ENCODE data around the gene MALRD1.

The MALRD1 gene

DNA sequence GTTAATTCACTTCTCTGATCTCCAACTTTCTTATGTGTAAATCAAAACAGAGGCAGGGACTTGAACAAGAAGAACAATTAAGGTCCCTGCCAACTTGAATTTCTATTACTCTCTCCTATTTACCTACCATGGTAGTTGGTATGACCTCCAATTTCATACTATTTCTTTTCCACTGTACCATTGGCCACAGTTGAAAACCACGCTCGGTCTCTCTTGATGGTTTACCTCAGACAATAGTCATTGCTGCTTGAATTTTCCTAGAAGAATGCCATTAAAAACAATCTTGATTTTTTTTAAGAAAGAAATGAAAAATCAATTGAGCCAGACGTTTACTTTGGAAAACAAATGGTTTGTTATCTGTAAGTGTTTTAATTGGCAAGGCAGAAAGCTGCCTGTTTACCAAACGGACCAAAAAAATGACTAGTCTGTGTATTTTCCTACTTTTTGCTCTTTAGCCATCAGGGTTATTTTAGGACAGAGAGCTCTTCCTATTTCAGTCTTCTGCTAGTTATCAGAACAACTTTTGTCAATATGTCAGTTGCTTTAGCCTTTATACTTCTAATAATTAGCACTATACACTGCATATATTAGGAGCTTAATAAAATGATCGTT lies 610.1 kb downstream of the MALRD1 start:
- no peak for DNase-seq

DNA sequence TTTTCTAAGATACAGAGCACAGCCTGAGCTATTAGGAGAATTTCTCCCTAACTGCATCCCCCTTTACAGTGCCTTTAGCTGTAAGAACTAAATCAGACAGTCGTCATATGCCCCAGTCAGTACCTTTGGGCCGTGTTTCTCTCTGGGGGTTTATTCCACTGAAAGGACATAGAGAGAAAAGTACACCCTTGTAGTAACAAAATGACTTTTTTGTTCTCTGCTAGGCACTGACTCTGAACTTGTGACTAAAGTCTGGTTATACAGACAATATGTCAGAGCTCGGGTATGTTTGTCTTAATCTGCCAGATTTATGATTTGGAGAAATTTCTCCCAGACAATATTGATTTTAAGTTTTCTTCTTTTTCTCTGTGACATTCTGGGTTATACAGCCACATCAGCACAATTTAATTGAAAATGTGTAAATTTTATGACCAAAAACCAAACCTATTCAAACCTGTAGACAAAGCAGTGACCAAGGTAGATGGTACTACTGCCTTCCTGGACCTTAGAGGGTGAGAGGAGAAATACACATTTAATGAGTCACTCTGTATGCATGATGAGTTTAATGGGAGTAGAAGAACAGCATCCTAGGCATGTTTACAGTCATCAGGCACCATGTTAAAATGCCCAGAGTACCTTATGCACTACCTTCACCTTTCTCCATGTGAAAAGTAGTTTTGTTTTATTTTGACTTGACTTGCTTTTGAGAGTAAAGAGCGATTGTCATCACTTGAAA lies 611.5 kb downstream of the MALRD1 start:
- no peak for DNase-seq

DNA sequence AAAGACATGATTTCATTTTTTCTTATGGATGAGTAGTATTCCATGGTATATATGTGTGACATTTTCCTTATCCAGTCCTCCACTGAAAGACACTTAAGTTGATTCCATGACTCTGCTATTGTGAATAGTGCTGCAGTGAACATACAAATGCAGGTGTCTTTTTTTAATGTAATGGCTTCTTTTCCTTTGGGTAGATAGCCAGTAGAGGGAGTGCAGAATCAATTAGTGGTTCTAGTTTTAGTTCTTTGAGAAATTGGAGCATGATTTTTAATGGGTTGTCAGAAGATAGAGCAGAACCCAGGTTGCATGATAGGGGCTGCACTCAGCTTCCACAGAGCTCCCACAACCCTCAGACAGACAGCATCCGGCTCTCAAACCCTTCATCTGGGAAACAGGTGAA lies 614.7 kb downstream of the MALRD1 start:
- DNase-seq: no peak

DNA sequence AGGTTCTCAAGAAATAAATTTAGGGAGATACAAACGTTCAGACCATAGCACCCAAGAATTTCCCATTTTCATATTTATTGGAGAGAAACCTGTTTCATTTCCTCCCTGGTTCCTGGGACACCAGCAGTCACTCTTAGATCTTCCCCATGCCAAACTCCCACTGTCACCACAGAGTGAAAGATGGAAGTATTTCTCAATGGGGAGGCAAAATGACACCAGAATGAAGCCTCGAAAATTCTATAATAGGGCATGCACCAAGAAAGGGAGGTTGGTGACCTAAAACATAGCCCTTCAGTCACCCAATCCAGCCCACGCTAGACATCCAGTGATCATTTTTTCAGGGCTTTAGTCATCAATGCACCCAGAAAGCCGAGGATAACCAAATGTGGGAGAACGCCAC lies 619.5 kb downstream of the MALRD1 start:
- DNase-seq: no peak

DNA sequence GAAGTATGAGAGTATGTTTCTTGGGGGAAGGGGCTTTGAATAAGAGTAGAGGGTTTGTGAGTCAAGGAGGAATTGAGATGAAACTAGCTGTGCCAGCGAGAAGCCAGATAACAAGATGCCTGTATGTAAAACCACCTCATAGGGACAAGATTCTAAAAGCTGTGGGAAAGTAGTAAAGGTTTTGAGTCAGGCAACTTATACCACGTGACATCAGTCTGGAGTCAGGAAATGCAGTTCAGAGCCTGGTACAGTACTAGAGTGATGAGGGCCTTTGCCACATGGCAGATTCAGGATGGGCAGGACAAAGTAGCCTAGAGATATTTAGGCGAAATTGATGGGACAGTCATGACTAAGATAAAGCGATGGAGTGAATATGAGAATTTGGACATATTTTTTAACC lies 627.5 kb downstream of the MALRD1 start:
- no peak for DNase-seq

DNA sequence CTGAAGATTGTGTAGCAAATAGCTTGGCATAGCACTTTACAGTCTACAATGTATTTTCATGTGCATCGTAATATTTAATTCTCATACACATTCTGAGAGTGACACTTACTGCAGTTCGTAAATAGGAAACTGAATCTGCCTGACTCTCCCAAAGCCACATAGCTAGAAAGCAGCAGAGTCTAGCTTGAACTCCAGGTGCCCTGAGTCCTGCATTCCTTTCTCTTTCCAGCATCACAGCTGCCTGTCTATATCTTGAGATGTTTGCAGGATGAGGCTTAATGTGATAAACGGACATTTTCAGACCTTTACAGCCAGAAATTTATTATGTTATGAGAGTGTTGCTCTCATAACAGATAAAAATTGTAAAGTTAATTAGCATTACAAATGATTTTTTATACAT lies 634.8 kb downstream of the MALRD1 start:
- no peak for DNase-seq

DNA sequence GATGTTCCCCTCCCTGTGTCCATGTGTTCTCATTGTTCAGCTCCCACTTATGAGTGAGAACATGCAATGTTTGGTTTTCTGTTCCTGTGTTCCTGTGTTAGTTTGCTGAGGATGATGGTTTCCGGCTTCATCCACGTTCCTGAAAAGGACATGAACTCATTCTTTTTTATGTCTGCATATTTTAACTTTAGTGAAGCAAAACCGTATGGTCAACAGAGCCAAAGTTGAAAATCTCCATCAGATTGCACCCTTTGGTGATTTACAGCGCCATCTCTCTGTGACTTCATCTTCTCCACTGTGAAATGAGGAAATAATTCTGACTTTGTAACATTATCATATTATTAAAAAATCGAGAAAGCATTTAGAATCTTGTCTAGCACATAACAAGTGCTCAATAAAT lies 635.4 kb downstream of the MALRD1 start:
- no peak for DNase-seq

DNA sequence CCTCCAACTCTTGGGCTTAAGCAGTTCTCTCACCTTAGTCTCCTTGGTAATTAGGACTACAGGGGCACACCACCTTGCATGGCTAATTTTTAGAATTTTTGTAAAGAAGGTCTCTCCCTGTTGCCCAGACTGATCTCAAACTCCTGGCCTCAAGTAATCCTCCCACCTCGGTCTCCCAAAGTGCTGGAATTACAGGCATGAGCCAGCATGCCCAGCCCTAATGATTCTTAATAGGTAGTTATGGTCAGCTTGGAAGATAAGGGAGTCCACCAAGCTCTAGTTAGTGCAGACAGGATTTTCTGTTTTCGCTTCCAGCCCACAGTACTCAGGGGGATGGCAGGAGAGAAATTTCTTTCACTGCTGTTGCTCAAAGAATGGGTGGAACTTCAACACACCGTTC lies 639.7 kb downstream of the MALRD1 start:
- no peak for DNase-seq

DNA sequence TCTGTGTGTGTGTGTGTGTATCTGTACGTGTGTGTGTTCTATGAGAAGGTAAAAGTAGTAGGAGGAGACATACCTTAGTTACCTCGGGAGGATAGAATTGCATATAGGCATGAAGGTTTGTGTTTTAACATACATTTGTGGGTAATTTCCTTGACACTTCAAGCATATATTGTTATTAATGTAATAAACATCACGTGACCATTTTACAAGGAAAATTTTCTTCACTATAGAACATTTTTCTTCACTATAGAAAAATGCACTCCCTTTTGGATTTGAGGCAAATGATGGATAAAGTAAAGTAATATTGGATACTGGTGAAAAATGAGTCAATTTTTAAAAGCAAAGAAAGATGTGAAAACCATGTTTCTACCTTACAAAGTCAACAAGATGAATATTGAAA lies 640.6 kb downstream of the MALRD1 start:
- DNase-seq: no peak

DNA sequence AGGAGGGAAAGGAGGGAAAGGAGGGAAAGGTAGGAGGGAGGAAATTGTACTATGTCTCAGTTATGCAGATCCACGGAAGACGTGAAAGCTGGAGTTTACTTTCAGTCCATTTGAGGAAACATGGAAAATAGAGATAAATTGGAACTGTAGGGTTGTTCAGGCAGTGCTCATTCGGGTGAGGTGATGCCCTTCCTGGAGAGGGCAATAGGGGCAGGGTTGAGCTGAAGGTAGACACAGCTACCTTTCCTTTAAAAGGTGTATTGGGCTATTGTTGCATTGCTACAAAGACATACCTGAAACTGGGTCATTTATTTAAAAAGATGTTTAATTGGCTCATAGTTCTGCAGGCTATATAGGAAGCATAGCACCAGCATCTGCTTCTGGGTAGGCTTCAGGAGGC lies 650.7 kb downstream of the MALRD1 start:
- no peak for DNase-seq

DNA sequence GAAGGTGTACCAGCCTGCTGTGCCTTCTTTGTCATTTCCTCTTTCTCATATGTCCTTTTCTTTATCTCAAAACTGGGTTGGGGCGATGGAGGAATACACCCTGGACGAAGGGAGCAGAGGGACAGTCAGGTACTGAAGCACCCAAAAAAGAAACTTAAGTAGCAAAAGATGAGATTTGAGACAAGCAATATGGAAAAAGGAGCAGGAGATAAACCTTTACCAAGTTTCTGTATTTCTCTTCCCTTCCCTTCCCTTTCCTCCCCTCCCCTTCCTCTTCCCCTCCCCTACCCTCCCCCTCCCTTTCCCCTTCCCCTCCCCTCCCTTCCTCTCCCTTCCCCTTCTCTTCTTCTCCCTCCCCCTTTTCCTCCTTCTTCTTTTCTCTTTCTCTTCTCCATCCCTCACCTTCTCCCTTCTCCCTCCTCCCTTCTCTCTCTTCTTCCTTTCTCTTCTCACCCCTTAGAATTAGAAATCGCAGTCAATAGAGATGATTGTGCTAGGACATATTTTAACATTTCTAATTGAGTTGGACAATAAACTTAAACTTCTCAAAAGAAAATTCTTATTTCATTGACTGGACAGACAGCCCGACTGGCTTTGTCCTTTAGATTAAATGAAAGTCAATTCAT lies 652.9 kb downstream of the MALRD1 start:
- no peak for DNase-seq

DNA sequence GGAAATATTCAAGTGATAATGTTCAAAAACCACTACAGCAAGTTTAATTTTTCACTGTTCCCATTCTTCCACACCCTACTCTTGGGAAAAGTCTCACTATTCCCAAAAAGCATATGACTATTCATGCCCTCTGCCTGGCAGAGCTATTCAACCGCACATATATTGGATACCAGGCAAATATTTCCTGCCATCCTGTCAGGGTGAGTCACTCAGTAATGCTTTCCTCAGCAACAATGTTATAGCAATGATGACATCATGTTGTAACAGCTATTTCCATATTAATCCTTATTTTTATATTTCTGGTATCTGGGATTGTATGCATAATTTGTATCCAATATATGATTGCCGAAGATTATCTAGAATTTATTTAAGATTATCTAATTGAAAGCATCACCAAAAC lies 653.6 kb downstream of the MALRD1 start:
- DNase-seq: no peak

DNA sequence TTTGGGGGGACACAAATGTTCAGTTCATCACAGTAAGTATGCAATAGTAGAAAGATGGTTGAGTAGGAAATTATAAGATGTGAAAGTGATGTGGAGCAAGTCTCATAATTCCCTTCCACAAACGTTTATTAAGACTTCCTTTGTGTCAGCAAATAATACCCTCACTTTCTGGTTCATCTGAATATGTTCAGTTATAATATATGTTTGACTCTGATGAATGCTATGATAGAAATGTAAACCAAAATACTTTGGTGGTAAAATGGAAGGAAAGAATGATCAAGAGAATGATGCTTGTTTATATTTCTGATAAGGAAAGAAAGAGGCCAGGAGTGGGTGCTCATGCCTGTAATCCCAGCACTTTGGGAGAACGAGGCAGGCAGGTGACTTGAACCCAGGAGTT lies 655.9 kb downstream of the MALRD1 start:
- DNase-seq: no peak

DNA sequence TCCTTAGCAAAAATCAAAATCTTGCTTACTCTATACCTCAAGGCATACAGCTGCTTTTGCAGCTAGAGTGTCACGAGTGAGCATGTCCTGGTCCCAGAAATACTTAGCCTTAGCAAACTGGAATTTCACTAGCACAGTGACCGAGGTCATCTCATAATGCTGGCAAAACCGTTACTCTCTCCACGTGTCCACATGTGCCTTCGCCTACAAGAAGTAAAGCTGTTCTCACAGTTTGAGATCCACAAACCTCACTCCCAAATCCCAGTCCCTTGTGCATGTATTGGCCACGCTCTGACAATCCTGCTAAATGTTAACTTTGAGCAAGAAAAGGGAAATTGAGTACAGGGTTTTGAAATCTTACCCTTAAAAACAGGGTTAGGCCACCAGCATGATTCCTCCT lies 656.6 kb downstream of the MALRD1 start:
- no peak for DNase-seq

DNA sequence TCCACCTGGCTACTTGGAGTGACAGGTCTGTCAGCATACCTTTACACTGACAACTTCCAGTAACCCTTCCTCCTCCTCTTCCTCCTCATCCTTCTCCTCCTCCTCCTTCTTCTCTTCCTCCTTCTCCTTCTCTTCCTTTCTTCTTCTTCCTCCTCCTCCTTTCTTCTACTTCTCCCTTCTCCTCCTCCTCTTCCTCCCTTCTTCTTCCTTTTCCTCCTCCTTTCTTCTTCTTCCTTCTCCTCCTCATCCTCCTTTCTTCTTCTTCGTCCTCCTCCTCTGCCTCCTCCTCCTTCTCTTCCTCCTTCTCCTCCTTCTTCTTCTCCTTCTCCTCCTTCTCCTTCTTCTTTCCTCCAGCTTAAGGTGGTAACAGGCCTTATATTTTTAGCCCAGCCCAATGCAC lies 658.3 kb downstream of the MALRD1 start:
- DNase-seq: no peak

DNA sequence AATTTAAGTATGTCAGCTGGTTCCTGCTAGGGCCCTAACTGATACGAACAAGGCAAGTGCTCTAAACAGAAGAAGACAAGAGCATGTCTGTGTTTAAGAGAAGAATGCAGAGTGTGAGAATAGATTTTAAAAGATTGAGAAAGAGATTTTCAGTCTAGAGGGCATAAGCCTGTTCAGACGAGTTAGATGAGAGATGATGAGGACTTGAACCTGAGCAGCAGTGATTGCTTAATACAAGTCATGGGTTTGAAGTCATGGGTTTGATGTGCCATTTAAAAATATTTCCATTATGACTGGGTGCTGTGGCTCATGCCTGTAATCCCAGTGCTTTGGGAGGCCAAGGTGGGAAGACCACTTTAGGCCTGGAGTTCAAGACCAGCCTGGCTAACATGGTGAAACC lies 658.8 kb downstream of the MALRD1 start:
- no peak for DNase-seq

DNA sequence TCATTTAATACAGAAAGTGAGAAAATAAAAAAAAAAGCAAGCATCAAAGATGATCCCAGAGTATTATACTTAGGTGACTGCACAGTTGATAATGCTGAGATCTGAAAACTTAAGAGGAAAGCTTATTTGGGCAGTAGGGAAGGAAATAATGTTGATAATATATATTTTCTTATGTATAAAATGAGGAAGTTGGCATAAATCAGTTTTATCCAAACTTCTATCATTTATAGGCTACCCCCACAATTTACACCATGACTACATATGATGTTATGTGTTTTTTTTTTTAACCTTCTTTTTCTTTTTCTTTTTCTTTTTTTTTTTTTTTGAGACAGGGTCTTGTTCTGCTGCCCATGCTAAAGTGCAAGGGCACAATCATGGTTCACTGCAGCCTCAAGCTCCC lies 659.4 kb downstream of the MALRD1 start:
- no peak for DNase-seq

DNA sequence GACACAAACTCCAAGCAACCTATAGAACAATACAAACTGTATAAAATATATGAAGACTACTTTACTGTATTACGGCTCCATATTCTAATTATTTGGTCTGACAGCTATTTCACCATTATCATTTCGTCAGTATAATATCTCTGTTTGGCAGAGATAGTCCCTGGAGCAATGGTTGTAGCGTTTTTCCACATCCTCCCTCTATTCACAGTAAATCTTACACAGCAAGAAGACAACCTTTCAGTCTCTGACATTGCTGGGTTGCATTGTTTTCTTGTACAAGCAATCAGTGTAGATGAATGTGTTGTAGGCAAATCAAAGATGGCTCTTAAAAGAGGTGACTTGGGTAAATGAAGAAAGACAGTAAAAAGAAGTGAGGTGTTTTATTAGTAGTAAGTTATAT lies 662.0 kb downstream of the MALRD1 start:
- no peak for DNase-seq

DNA sequence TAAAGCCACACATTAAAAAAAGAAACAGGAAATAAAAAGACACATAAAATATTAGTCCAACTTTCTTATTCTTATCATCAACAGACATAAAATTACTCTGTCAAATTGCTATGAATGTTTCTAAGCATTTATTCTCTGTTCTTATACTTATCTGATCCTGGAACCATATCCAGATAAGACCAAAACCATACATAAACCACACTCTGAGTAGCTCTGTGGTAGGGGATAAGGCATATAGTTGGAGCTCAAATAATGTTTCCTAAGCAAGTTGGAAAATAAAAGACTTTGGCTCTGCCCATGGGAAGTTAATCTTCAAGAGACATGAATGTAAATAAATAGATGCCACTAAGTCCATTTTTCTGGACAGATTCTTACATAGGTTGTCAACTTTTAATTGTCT lies 664.6 kb downstream of the MALRD1 start:
- DNase-seq: no peak

DNA sequence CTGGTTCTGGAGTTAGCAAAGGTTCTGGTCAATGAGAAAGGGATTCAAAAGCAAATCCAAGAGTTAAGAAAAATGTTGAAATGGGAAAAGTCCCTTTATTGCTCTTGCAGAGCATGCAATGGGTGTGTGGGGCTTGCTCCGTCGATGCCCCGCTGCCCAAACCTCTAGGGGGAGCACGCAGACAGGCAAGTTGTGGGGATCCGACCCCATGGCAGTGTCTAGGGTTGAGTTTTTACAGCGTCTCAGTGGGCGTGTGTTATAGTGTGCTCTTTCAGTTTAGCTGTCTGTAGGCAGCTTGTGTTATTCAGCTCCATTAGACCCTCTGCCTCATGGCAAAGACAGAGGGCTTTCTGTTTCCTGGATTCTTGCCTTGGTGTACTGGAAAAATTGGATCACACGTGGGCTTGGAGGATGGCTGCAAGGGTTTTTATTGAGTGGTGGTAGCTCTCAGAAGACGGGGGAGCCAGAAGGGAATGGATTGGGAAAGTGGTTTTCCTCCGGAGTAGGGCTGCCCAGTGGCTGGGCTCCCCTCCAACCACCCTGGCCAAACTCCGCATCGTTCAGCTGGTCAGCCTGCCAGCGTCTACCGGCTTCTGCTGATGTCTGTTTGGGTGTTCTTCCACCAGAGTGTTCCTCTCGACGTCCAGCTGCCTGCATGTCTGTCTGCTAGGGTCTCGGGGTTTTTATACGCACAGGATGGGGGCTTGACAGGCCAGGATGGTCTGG lies 665.4 kb downstream of the MALRD1 start:
- DNase-seq: no peak

DNA sequence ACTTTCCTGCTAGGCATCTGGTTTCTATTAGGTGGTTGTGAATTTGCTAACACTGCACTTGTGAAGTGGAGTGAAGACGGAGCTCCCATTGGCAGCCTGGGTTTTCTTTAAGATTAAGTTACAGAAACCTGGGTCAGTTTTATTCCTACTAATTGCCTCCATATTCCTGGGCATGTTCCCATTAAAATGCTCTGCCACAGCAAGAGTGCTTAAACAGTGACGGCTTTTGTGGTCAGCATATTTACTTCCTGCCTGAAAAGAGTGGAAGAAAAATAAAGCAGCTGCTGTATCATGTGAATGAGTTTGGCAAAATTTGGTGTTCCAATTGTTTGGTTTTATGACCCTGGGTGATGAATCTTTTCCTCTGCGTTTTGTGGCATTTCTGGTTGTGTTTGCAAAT lies 670.7 kb downstream of the MALRD1 start:
- no peak for DNase-seq

DNA sequence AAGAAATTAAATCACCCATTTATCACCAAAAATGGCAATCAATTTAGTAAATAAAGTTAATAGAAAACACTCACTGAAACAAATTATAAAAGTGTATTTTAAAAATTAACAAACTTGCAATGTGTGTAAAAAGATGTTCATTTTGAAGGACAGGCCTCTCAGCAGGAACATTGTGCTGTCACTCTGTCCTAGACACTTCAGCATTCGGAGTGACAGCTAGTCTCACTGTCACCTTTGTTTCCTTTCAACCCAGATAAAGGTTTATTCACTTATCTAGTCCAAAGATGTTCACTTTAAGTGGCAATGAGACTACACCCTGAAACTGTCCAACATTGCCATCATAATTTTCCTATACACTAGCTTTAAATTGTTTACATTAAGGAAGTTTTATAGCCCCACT lies 675.7 kb downstream of the MALRD1 start:
- DNase-seq: no peak

DNA sequence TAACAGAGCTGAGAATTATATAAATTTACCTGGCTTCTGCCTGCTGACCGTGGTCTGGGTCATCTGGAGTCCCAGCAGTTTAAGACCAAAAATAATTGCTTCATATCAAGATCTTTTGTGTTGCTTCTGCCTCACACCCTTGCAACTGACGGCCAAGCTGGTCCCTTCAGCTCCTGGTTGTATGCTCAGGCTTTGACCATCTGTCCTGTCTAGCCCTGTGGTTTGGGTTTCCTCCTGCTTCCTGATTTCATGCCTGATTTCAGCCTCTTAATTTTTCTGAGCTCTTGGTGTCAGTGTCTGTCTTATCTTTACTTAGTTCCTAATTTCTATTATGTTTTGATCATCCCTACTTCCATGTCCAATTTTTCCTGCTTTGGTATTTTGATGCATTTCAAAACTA lies 679.8 kb downstream of the MALRD1 start:
- DNase-seq: peak; percentile 0 to 1

DNA sequence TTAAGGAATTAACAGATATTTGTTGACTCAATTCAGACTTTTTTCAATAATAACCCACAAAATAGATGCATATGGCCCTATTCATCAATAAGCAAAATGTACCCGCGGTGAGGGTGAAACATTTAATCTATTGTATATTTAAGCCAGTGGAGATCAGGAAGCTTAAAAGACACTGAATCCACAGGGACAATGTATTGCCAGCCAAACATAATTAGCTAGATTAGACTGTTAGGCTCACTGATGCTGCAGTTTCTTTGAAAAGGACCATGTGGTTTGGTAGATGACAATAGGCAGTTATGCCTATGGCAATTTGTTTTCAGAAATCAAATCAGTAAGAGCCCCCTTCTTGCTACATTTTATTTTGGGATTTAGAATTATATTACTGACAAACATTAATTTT lies 680.4 kb downstream of the MALRD1 start:
- DNase-seq: no peak
